Stimulated activated CD8-positive, alpha-beta memory T cell treated with anti-CD3 and anti-CD28 coated beads, Interleukin-4, amount 100 ng/mL, for 24 hours (primary cell): Measurements from ENCODE around the gene FRYL.
A peak's percentile ranks its signal among the peaks of the same experiment; 100 is the strongest.
"Not testable (repeated sequence)": the region's sequence is repeated elsewhere in the genome, so short reads cannot be mapped to it uniquely, and the experiment has no call there.

ENCODE experiments used
- DNase-seq: peaks from one replicate; pipeline ENCODE4 v3.0.0-alpha.2; 2020; ENCODE audit warnings: low read depth

The FRYL gene

GRCh38 chr4:48779998-48780864 is at the start of gene FRYL:
TSS of gene FRYL (minus strand) at chr4:48780279. CDS start at chr4:48634410, 145,869 bp downstream.
- peak; percentile 96 for DNase-seq

GRCh38 chr4:48827622-48828021 is 47.5 kb upstream of the FRYL start:
- no peak for DNase-seq

- not testable (repeated sequence) for DNase-seq
These were observed 41.4 kb upstream of the FRYL start for GRCh38 chr4:48821431-48821830.

- DNase-seq, result no peak
These were observed 36.9 kb upstream of the FRYL start for GRCh38 chr4:48816971-48817370.

GRCh38 chr4:48816297-48816696 is 36.2 kb upstream of the FRYL start:
- DNase-seq, result not testable (repeated sequence)

GRCh38 chr4:48815483-48815882 is 35.4 kb upstream of the FRYL start:
- DNase-seq, result no peak

GRCh38 chr4:48813964-48814363 is 33.9 kb upstream of the FRYL start:
- DNase-seq, result no peak

- DNase-seq, result no peak
These were observed 32.8 kb upstream of the FRYL start for GRCh38 chr4:48812866-48813265.

- no peak for DNase-seq
These were observed 24.7 kb upstream of the FRYL start for GRCh38 chr4:48804584-48805301.

GRCh38 chr4:48801016-48801715 is 21.1 kb upstream of the FRYL start:
- no peak for DNase-seq

GRCh38 chr4:48800155-48800554 is 20.1 kb upstream of the FRYL start:
- not testable (repeated sequence) for DNase-seq

GRCh38 chr4:48799157-48799556 is 19.1 kb upstream of the FRYL start:
- DNase-seq, result no peak

GRCh38 chr4:48798117-48798516 is 18.0 kb upstream of the FRYL start:
- DNase-seq, result no peak

- no peak for DNase-seq
These were observed 17.0 kb upstream of the FRYL start for GRCh38 chr4:48796927-48797679.

- DNase-seq, result no peak
These were observed 16.3 kb upstream of the FRYL start for GRCh38 chr4:48796191-48796926.

- no peak for DNase-seq
These were observed 15.0 kb upstream of the FRYL start for GRCh38 chr4:48795108-48795507.

- DNase-seq, result no peak
These were observed 12.4 kb upstream of the FRYL start for GRCh38 chr4:48792348-48793006.

- no peak for DNase-seq
These were observed 11.2 kb upstream of the FRYL start for GRCh38 chr4:48791313-48791712.

GRCh38 chr4:48790561-48790960 is 10.5 kb upstream of the FRYL start:
- DNase-seq, result no peak

GRCh38 chr4:48787056-48787455 is 7.0 kb upstream of the FRYL start:
- no peak for DNase-seq

GRCh38 chr4:48786549-48786948 is 6.5 kb upstream of the FRYL start:
- DNase-seq, result no peak
